Calu3 (cell line): ENCODE results near the gene HAND1. TPM values are rescaled to one million over a fixed set of nuclear protein-coding genes. Genes with fewer than 3 reads are reported as not detected.

Experiments
- BruUV-seq: library from RNA; stranded (reverse); fragments of 400-500 nt; replicated peaks from 2 replicates; lab custom pipeline; 2021; lab: Mats Ljungman, UMichigan
- CTCF ChIA-PET: fragments of 300-600 bp; sonication (Branson Sonifier 250); formaldehyde crosslinking; loops from one replicate; lab custom pipeline; 2022; ENCODE audit warnings: antibody characterized with exemption; lab: Charles Lee
- DNase-seq: peaks from one replicate; pipeline ENCODE4 v3.0.0; 2022
- H3K27ac Mint-ChIP-seq: one replicate; pipeline ENCODE4 v1.8.0; 2022; ENCODE audit warnings: mixed read lengths; ENCODE audit not compliant: unreplicated experiment
- H3K27me3 Mint-ChIP-seq: one replicate; pipeline ENCODE4 v1.8.0; 2022; ENCODE audit warnings: mixed read lengths; ENCODE audit not compliant: unreplicated experiment
- H3K36me3 Mint-ChIP-seq: one replicate; pipeline ENCODE4 v1.8.0; 2022; ENCODE audit warnings: mild to moderate bottlenecking, moderate library complexity, mixed read lengths; ENCODE audit not compliant: insufficient read depth, unreplicated experiment
- H3K4me1 Mint-ChIP-seq: one replicate; pipeline ENCODE4 v1.8.0; 2022; ENCODE audit warnings: mild to moderate bottlenecking, low read depth, mixed read lengths; ENCODE audit not compliant: unreplicated experiment
- H3K4me3 Mint-ChIP-seq: one replicate; pipeline ENCODE4 v1.8.0; 2022; ENCODE audit warnings: mild to moderate bottlenecking, low read depth, moderate library complexity, mixed read lengths; ENCODE audit not compliant: unreplicated experiment
- H3K9me3 Mint-ChIP-seq: one replicate; pipeline ENCODE4 v1.8.0; 2022; ENCODE audit warnings: low read depth, mixed read lengths; ENCODE audit not compliant: unreplicated experiment
- intact Hi-C: fragments of 100-400 bp; cut with micrococcal nuclease; formaldehyde crosslinking; loops from one replicate; pipeline ENCODE4 v1.10.0; 2022; ENCODE audit not compliant: unreplicated experiment
- total RNA-seq: library from RNA; stranded (reverse); gene quantifications from 2 replicates; pipeline ENCODE4 v1.2.3, GENCODE V29; 2022
- TF ChIP-seq, protein P1 (sequence below): fragments of 200-600 bp; IDR thresholded peaks from one replicate; pipeline ENCODE4 v1.8.0; 2022; ENCODE audit warnings: antibody characterized with exemption; ENCODE audit not compliant: unreplicated experiment

HAND1 gene
- total RNA-seq, 1 experiment from 2014 or later, result not detected

DNA sequence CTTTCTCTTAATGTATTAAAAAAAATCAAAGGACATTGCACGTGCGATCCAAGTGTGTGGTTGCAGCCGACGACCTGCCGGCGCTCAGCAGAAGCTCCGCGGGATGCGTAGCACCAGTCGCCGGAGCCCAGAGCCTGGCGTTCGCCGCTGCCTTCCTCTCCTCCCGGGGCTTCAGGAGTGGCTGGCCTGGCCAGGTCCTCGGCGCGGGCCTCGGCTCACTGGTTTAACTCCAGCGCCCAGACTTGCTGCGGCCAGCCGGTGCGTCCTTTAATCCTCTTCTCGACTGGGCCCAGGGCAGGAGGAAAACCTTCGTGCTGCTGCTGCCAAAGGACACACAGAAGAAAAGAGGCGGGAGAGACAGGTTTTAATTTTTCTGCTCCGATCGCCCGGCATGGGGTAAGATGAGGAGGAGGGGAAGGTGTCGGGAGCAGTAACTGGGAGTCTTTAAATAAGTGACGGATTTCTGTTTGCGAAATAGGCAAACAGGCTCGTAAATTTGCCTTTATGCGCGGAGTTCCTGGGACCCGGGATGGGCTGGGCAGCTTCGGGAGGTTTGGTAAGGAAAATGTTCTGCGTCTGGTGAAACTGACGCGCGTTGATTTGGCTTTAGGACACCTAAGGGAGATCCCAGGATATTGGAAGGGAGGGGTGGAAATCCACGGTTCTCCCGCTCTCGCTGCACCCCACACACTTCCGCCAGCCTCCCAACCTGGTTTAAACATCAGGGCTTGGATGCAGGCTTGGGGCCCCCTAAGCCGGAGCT, 2.3 kb downstream of the HAND1 start:
- Mint-ChIP-seq H3K36me3 (no peaks in the 10 kb centered on the region), H3K4me3 (no peak overlapping the region), H3K27me3 (peaks cover 92% of the 10 kb centered on the region), H3K9me3 (no peaks in the 10 kb centered on the region), H3K4me1 (peaks cover 8% of the 10 kb centered on the region), H3K27ac (no peak overlapping the region)
- no peak for DNase-seq
- TF ChIP-seq, protein P1, sequence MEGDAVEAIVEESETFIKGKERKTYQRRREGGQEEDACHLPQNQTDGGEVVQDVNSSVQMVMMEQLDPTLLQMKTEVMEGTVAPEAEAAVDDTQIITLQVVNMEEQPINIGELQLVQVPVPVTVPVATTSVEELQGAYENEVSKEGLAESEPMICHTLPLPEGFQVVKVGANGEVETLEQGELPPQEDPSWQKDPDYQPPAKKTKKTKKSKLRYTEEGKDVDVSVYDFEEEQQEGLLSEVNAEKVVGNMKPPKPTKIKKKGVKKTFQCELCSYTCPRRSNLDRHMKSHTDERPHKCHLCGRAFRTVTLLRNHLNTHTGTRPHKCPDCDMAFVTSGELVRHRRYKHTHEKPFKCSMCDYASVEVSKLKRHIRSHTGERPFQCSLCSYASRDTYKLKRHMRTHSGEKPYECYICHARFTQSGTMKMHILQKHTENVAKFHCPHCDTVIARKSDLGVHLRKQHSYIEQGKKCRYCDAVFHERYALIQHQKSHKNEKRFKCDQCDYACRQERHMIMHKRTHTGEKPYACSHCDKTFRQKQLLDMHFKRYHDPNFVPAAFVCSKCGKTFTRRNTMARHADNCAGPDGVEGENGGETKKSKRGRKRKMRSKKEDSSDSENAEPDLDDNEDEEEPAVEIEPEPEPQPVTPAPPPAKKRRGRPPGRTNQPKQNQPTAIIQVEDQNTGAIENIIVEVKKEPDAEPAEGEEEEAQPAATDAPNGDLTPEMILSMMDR, result no peak
- CTCF ChIA-PET, result no interaction called here
- BruUV-seq, result no TSS peak
- intact Hi-C loops, result no loop called here

- Mint-ChIP-seq H3K27ac (no peak overlapping the region), H3K36me3 (no peaks in the 10 kb centered on the region), H3K4me1 (peaks cover 8% of the 10 kb centered on the region), H3K4me3 (no peak overlapping the region), H3K27me3 (peaks cover 92% of the 10 kb centered on the region), H3K9me3 (no peaks in the 10 kb centered on the region)
- intact Hi-C loops, result no loop called here
- TF ChIP-seq, protein P1, result no peak
- CTCF ChIA-PET, result no interaction called here
- no peak for DNase-seq
- BruUV-seq, result no TSS peak
Observed at GRCh38 chr5:154474396-154475334, 3.4 kb downstream of the HAND1 start.

DNA sequence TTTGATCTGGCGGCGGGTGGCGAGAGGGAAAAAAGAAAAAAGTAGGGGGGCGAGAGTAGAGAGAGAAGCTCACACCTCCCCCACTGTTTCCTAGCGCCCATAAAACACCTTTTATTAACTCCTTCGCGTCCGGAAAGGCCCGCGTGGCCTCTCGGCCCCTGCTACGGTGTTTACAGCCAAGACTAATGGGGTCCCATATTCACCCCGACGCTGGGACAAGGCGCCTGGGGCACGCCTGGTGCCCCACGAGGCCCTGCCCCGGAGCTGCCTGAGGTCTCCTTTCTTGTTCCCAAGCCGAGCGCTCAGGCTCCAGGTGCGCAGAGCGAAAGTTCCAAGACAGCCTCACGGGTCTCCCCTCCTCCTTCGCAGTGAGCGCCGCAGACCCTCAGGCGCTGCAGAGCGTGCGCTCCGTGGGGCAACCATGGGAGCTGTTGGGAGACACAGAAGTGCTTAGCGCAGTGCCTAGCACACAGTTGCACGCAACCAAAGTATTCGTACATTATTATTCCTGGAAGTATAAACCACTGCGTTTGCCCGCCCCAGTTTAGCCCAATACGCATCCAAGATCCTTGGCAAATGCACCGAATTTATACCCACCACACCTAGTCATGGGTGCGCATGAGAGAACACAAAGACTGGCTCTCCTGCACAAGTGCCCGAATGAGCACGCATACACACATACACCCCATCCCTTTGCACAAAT, 4.3 kb downstream of the HAND1 start:
- intact Hi-C loops, result no loop called here
- peaks cover 8% of the 10 kb centered on the region for H3K4me1 Mint-ChIP-seq
- TF ChIP-seq, protein P1, result no peak
- H3K4me3 Mint-ChIP-seq, result no peak overlapping the region
- CTCF ChIA-PET, result no interaction called here
- no peaks in the 10 kb centered on the region for H3K9me3 Mint-ChIP-seq
- H3K27ac Mint-ChIP-seq, result no peak overlapping the region
- no peak for DNase-seq
- H3K36me3 Mint-ChIP-seq, result no peaks in the 10 kb centered on the region
- BruUV-seq, result no TSS peak
- peaks cover 87% of the 10 kb centered on the region for H3K27me3 Mint-ChIP-seq

DNA sequence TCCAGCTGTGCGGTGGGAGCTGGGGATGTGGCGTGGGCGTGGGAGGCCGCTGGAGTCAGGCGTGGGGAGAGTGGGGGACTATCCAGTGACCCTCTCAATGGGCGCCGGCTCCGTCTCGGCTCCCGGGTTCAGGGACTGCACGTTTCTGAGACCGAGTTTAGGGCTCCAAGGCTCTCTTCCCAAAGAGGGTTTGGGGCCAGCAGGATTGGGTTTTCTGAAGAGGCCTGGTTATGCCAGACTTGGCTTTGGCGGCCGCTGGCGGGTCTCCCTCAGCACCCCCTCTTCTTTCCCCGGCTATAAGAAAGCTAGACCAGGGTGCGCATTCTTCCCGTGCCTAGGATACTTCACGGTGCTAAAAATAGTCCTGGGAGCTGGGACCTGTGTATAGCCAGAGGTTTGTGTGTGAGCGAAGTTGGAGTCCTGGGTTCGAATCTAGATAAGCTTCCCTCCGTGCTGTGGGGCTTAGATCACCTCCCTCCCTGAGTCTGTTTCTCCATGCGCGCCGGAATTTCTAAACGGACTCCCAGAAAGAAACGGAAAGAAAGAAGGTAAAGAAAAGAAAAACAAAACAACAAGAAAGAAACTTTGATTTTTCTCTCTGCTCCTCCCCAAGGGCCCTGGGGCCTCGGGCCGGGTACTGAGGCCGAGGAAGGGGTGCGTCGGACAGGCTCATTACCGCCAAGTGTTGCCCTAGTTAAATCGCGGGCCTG, 5.0 kb downstream of the HAND1 start:
- Mint-ChIP-seq H3K27ac (no peak overlapping the region), H3K9me3 (no peaks in the 10 kb centered on the region), H3K27me3 (peaks cover 87% of the 10 kb centered on the region), H3K4me1 (peaks cover 8% of the 10 kb centered on the region), H3K4me3 (no peak overlapping the region), H3K36me3 (no peaks in the 10 kb centered on the region)
- TF ChIP-seq, protein P1, result no peak
- DNase-seq, result no peak
- intact Hi-C loops, result no loop called here
- CTCF ChIA-PET, result no interaction called here
- no TSS peak for BruUV-seq
